IMR-90 (cell line): ENCODE data around the gene MON1A. TPM values are rescaled to one million over a fixed set of nuclear protein-coding genes. Genes with fewer than 3 reads are reported as not detected.

Experiments used
- ATAC-seq: fragments of 200-7000 bp; cut with Tn5 transposase; 2 replicates; pipeline ENCODE4 v1.9.1; 2020; ENCODE audit warnings: low read depth, mild to moderate bottlenecking, moderate library complexity
- BruUV-seq: library from RNA; stranded (reverse); fragments of 400-500 nt; replicated peaks from 2 replicates; lab custom pipeline; 2021; lab: Mats Ljungman, UMichigan
- CTCF ChIA-PET: fragments of 300-600 bp; formaldehyde crosslinking; extraction: SDS; loops from one replicate; lab custom pipeline; 2021; ENCODE audit warnings: antibody characterized with exemption; lab: Yijun Ruan, JAX
- POLR2A ChIA-PET: fragments of 300-600 bp; sonication (Branson Sonifier 250); formaldehyde crosslinking; loops from one replicate; lab custom pipeline; 2022; ENCODE audit warnings: antibody characterized with exemption; ENCODE audit not compliant: unreplicated experiment; lab: Charles Lee
- DNase-seq: peaks from one replicate; pipeline ENCODE4 v3.0.0; 2013
- H2AFZ ChIP-seq: replicated peaks from 2 replicates; pipeline ENCODE3; 2013; ENCODE audit warnings: low read length, mild to moderate bottlenecking; ENCODE audit not compliant: poor library complexity
- H2AK5ac ChIP-seq: 2 replicates; pipeline ENCODE4 v1.6.1; 2013; ENCODE audit warnings: low read depth, low read length, inconsistent platforms
- H2AK9ac ChIP-seq: replicated peaks from 2 replicates; pipeline ENCODE3; 2013; ENCODE audit warnings: mild to moderate bottlenecking, low read depth, low read length, moderate library complexity; ENCODE audit not compliant: poor library complexity
- H2BK120ac ChIP-seq: 2 replicates; pipeline ENCODE4 v1.6.1; 2013; ENCODE audit warnings: low read depth, low read length, inconsistent platforms
- H2BK15ac ChIP-seq: 3 replicates; pipeline ENCODE4 v1.6.1; 2013; ENCODE audit warnings: low read depth, low read length, inconsistent platforms
- H2BK20ac ChIP-seq: 2 replicates; pipeline ENCODE4 v1.6.1; 2013; ENCODE audit warnings: low read depth, mild to moderate bottlenecking, inconsistent platforms, low read length, moderate library complexity
- H2BK5ac ChIP-seq: 2 replicates; pipeline ENCODE4 v1.6.1; 2013; ENCODE audit warnings: mild to moderate bottlenecking, low read depth, low read length, inconsistent platforms; ENCODE audit not compliant: poor library complexity, severe bottlenecking
- H3K14ac ChIP-seq: replicated peaks from 2 replicates; pipeline ENCODE4 v1.6.1; 2013; ENCODE audit warnings: low read depth, low read length, inconsistent platforms
- H3K18ac ChIP-seq: 2 replicates; pipeline ENCODE4 v1.6.1; 2013; ENCODE audit warnings: low read depth, low read length, control low read depth
- H3K23ac ChIP-seq: 2 replicates; pipeline ENCODE4 v1.6.1; 2013; ENCODE audit warnings: low read depth, low read length, inconsistent platforms
- H3K27ac ChIP-seq: 2 replicates; pipeline ENCODE4 v1.5.1; 2013; ENCODE audit warnings: mild to moderate bottlenecking, control low read depth, low read length; ENCODE audit not compliant: insufficient read depth
- H3K27me3 ChIP-seq: 2 replicates; pipeline ENCODE4 v1.6.1; 2013; ENCODE audit warnings: low read length; ENCODE audit not compliant: control insufficient read depth, insufficient read depth
- H3K36me3 ChIP-seq: 2 replicates; pipeline ENCODE4 v1.6.1; 2013; ENCODE audit warnings: low read length, mixed read lengths; ENCODE audit not compliant: control insufficient read depth, insufficient read depth
- H3K4ac ChIP-seq: 2 replicates; pipeline ENCODE4 v1.6.1; 2013; ENCODE audit warnings: low read depth, low read length, inconsistent platforms
- H3K4me1 ChIP-seq: 2 replicates; pipeline ENCODE4 v1.6.1; 2013; ENCODE audit warnings: low read length, mixed read lengths; ENCODE audit not compliant: control insufficient read depth, insufficient read depth
- H3K4me2 ChIP-seq: 2 replicates; pipeline ENCODE4 v1.6.1; 2013; ENCODE audit warnings: low read depth, mild to moderate bottlenecking, control low read depth, low read length, moderate library complexity
- H3K4me3 ChIP-seq: 2 replicates; pipeline ENCODE4 v1.5.1; 2013; ENCODE audit warnings: low read depth, mild to moderate bottlenecking, control low read depth, low read length, moderate library complexity; ENCODE audit not compliant: insufficient read depth
- H3K56ac ChIP-seq: 2 replicates; pipeline ENCODE4 v1.6.1; 2013; ENCODE audit warnings: low read length, inconsistent platforms; ENCODE audit not compliant: insufficient read depth; ENCODE audit errors: extremely low read depth
- H3K79me1 ChIP-seq, 2 experiments: 2 replicates each; pipeline ENCODE4 v1.6.1; 2013; ENCODE audit warnings: low read length in 2 of 2, inconsistent platforms in 1 of 2, low read depth in 1 of 2
- H3K9ac ChIP-seq: 2 replicates; pipeline ENCODE4 v1.6.1; 2013; ENCODE audit warnings: low read depth, low read length, control low read depth
- H3K9me1 ChIP-seq: 2 replicates; pipeline ENCODE4 v1.6.1; 2013; ENCODE audit warnings: low read length, inconsistent platforms; ENCODE audit not compliant: insufficient read depth
- H3K9me3 ChIP-seq: 2 replicates; pipeline ENCODE4 v1.6.1; 2013; ENCODE audit warnings: low read length; ENCODE audit not compliant: control insufficient read depth, insufficient read depth
- H4K20me1 ChIP-seq: 2 replicates; pipeline ENCODE4 v1.6.1; 2013; ENCODE audit warnings: low read length, inconsistent platforms; ENCODE audit not compliant: insufficient read depth
- H4K5ac ChIP-seq: 2 replicates; pipeline ENCODE4 v1.6.1; 2013; ENCODE audit warnings: mild to moderate bottlenecking, low read depth, low read length, control low read depth
- H4K8ac ChIP-seq, 2 experiments: 2 replicates each; pipeline ENCODE4 v1.6.1; 2013; ENCODE audit warnings: low read depth in 2 of 2, low read length in 2 of 2, control low read depth in 1 of 2, inconsistent platforms in 1 of 2
- H4K91ac ChIP-seq: 2 replicates; pipeline ENCODE4 v1.6.1; 2013; ENCODE audit warnings: low read depth, low read length, inconsistent platforms; ENCODE audit not compliant: insufficient read depth
- BHLHE40 ChIP-seq: fragments of 150-350 bp; IDR thresholded peaks from 2 replicates; pipeline ENCODE4 v1.6.1; 2016; ENCODE audit warnings: mild to moderate bottlenecking, low read depth, low read length
- CEBPB ChIP-seq: IDR thresholded peaks from 2 replicates; pipeline ENCODE4 v1.6.1; 2012; ENCODE audit warnings: low read depth, low read length, improper control_type of control experiment
- CTCF ChIP-seq: conservative IDR thresholded peaks from 2 replicates; pipeline ENCODE4 v1.5.1; 2012; ENCODE audit warnings: mild to moderate bottlenecking, low read depth, low read length, improper control_type of control experiment
- ELK1 ChIP-seq: fragments of 150-350 bp; IDR thresholded peaks from 2 replicates; pipeline ENCODE4 v1.6.1; 2016; ENCODE audit warnings: low read depth, mild to moderate bottlenecking, low read length, moderate library complexity, borderline replicate concordance
- FOS ChIP-seq: fragments of 150-350 bp; IDR thresholded peaks from 2 replicates; pipeline ENCODE4 v1.6.1; 2016; ENCODE audit warnings: low read depth, low read length
- MAFK ChIP-seq: IDR thresholded peaks from 2 replicates; pipeline ENCODE4 v1.6.1; 2012; ENCODE audit warnings: low read depth, low read length, improper control_type of control experiment
- MAZ ChIP-seq: IDR thresholded peaks from 2 replicates; pipeline ENCODE4 v1.6.1; 2012; ENCODE audit warnings: low read depth, mild to moderate bottlenecking, low read length, improper control_type of control experiment, moderate library complexity, borderline replicate concordance
- MXI1 ChIP-seq: IDR thresholded peaks from 2 replicates; pipeline ENCODE4 v1.6.1; 2012; ENCODE audit warnings: low read depth, mild to moderate bottlenecking, low read length, moderate library complexity, borderline replicate concordance
- RAD21 ChIP-seq: IDR thresholded peaks from 2 replicates; pipeline ENCODE4 v1.6.1; 2012; ENCODE audit warnings: low read length, improper control_type of control experiment
- RCOR1 ChIP-seq: IDR thresholded peaks from 2 replicates; pipeline ENCODE4 v1.6.1; 2012; ENCODE audit warnings: mild to moderate bottlenecking, low read length, improper control_type of control experiment; ENCODE audit not compliant: insufficient replicate concordance
- RFX5 ChIP-seq: IDR thresholded peaks from 2 replicates; pipeline ENCODE4 v1.8.0; 2012; ENCODE audit warnings: low read depth, mild to moderate bottlenecking, low read length, moderate library complexity
- SMC3 ChIP-seq: fragments of 150-350 bp; IDR thresholded peaks from 2 replicates; pipeline ENCODE4 v1.6.1; 2016; ENCODE audit warnings: low read depth, mild to moderate bottlenecking, antibody characterized with exemption, low read length, moderate library complexity
- USF2 ChIP-seq: fragments of 150-350 bp; IDR thresholded peaks from 2 replicates; pipeline ENCODE4 v1.6.1; 2017; ENCODE audit warnings: mild to moderate bottlenecking, antibody characterized with exemption, low read length, low read depth
- WGBS, 2 experiments: methylation state at CpG; one replicate each; pipeline versions ENCODE4 v1.1.5 to v1.1.7; 2013; ENCODE audit warnings: missing lambda C conversion rate in 2 of 2; ENCODE audit not compliant: insufficient read length in 1 of 2; ENCODE audit errors: extremely low coverage in 2 of 2; 5-methylcytosine and 5-hydroxymethylcytosine counted together
- dilution Hi-C: fragments of 300-500 bp; cut with HindIII; formaldehyde crosslinking; loops from one replicate; pipeline ENCODE4 v1.14.3; 2018; ENCODE audit warnings: low sequenced_read_pairs; ENCODE audit not compliant: unreplicated experiment
- in situ Hi-C: fragments of 300-500 bp; cut with MboI; formaldehyde crosslinking; loops from 3 replicates; pipeline ENCODE4 v1.14.3; 2019; ENCODE audit warnings: low sequenced_read_pairs, inconsistent platforms, mixed read lengths
- intact Hi-C: fragments of 100-400 bp; cut with micrococcal nuclease; formaldehyde crosslinking; loops from 2 replicates; pipeline ENCODE4 v1.10.0; 2022
- polyA plus RNA-seq, 3 experiments: library from polyadenylated mRNA; depleted of rRNA; stranded (reverse); fragments of >200 nt; gene quantifications; 2 replicates each; pipeline ENCODE4 v1.2.3, GENCODE V29; 2012; ENCODE audit warnings: low replicate concordance in 1 of 3
- total RNA-seq: library from RNA; depleted of rRNA; stranded (reverse); fragments of >200 nt; gene quantifications from 2 replicates; pipeline ENCODE4 v1.2.3, GENCODE V29; 2012

MON1A gene
- total and polyA plus RNA-seq, 2 of the 4 experiments (the other 2 are of a cell fraction), result 8.2 to 13.5 TPM

GRCh38 chr3:49908373-49909199 lies 21.0 kb downstream of the MON1A start:
- no peak overlapping the region for H2BK5ac ChIP-seq
- ChIA-PET POLR2A (no interaction called here), CTCF (no interaction called here)
- no peak overlapping the region for H4K5ac ChIP-seq
- dilution Hi-C loops, result no loop called here
- H3K79me1 ChIP-seq, result no peaks in the 10 kb centered on the region
- no peak overlapping the region for H4K91ac ChIP-seq
- H3K27me3 ChIP-seq, result no peaks in the 10 kb centered on the region
- H3K9me3 ChIP-seq, result no peaks in the 10 kb centered on the region
- ATAC-seq (no peak), DNase-seq (no peak)
- H3K4me3 ChIP-seq, result no peak overlapping the region
- no peak overlapping the region for H4K8ac ChIP-seq
- H3K4me1 ChIP-seq, result peaks cover 3% of the 10 kb centered on the region
- H2BK120ac ChIP-seq, result no peak overlapping the region
- no peak overlapping the region for H3K23ac ChIP-seq
- no peak overlapping the region for H2AK5ac ChIP-seq
- no TSS peak for BruUV-seq
- 100% methylated on average over 1 of the region's 14 CpGs; no CpG with 5 or more reads in 1 of the 2 experiments for WGBS, 2 experiments
- no peak overlapping the region for H3K56ac ChIP-seq
- no peaks in the 10 kb centered on the region for H4K20me1 ChIP-seq
- no peak overlapping the region for H3K4ac ChIP-seq
- H3K18ac ChIP-seq, result no peak overlapping the region
- H3K9ac ChIP-seq, result no peak overlapping the region
- H3K9me1 ChIP-seq, result no peaks in the 10 kb centered on the region
- in situ Hi-C loops, result loop anchor here (5.0 kb wide), 1 partner anchor 206 kb away; no protein-coding TSS in a partner anchor
- H3K14ac ChIP-seq, result no peak overlapping the region
- H3K27ac ChIP-seq, result no peak overlapping the region
- TF ChIP-seq RCOR1 (no peak), RAD21 (no peak), MXI1 (no peak), USF2 (no peak), CEBPB (no peak), MAZ (no peak), MAFK (no peak), ELK1 (no peak), FOS (no peak), SMC3 (no peak), CTCF (no peak), RFX5 (no peak), BHLHE40 (no peak)
- no peak overlapping the region for H2BK20ac ChIP-seq
- peaks cover 21% of the 10 kb centered on the region for H3K36me3 ChIP-seq
- H2AK9ac ChIP-seq, result no peak overlapping the region
- H2AFZ ChIP-seq, result no peak overlapping the region
- intact Hi-C loops, result loop anchor here (5.0 kb wide), 1 partner anchor 66 kb away; no protein-coding TSS in a partner anchor
- no peak overlapping the region for H3K4me2 ChIP-seq
- H2BK15ac ChIP-seq, result no peak overlapping the region
